ENCODE data around the gene TEAD4.

The TEAD4 gene

GRCh38 chr12:3043406-3043805 lies 84.2 kb downstream of the TEAD4 start:
- H3K27me3 ChIP-seq (replicated peaks; ENCODE audit: control insufficient read depth, insufficient read depth, low read length, poor library complexity, severe bottlenecking) = peaks cover 8% of the 10 kb centered on the region
- H3K9me3 ChIP-seq (ENCODE audit: control insufficient read depth, low read length) = no peaks in the 10 kb centered on the region
- H3K4me1 ChIP-seq (ENCODE audit: control insufficient read depth, insufficient read depth, low read length, poor library complexity, severe bottlenecking) = no peaks in the 10 kb centered on the region
- no peaks in the 10 kb centered on the region for H3K36me3 ChIP-seq (ENCODE audit: control insufficient read depth, insufficient read depth, low read length)
- H3K4me3 ChIP-seq (ENCODE audit: insufficient read depth, low read depth, low read length, poor library complexity, severe bottlenecking) = no peak overlapping the region
- no peak for DNase-seq
- no peak overlapping the region for H3K27ac ChIP-seq (ENCODE audit: insufficient read depth, low read length, poor library complexity, severe bottlenecking)

- no peak for DNase-seq
- Histone ChIP-seq H3K4me1 (ENCODE audit: control insufficient read depth, insufficient read depth, low read length, poor library complexity, severe bottlenecking) (no peaks in the 10 kb centered on the region), H3K27ac (ENCODE audit: insufficient read depth, low read length, poor library complexity, severe bottlenecking) (no peak overlapping the region), H3K9me3 (ENCODE audit: control insufficient read depth, low read length) (no peaks in the 10 kb centered on the region), H3K4me3 (ENCODE audit: insufficient read depth, low read depth, low read length, poor library complexity, severe bottlenecking) (no peak overlapping the region), H3K27me3 (replicated peaks; ENCODE audit: control insufficient read depth, insufficient read depth, low read length, poor library complexity, severe bottlenecking) (peaks cover 8% of the 10 kb centered on the region), H3K36me3 (ENCODE audit: control insufficient read depth, insufficient read depth, low read length) (no peaks in the 10 kb centered on the region)
These were observed 85.0 kb downstream of the TEAD4 start for GRCh38 chr12:3044141-3044630.

- Histone ChIP-seq H3K9me3 (ENCODE audit: control insufficient read depth, low read length) (no peaks in the 10 kb centered on the region), H3K27ac (ENCODE audit: insufficient read depth, low read length, poor library complexity, severe bottlenecking) (no peak overlapping the region), H3K36me3 (ENCODE audit: control insufficient read depth, insufficient read depth, low read length) (no peaks in the 10 kb centered on the region), H3K4me3 (ENCODE audit: insufficient read depth, low read depth, low read length, poor library complexity, severe bottlenecking) (no peak overlapping the region), H3K4me1 (ENCODE audit: control insufficient read depth, insufficient read depth, low read length, poor library complexity, severe bottlenecking) (no peaks in the 10 kb centered on the region), H3K27me3 (replicated peaks; ENCODE audit: control insufficient read depth, insufficient read depth, low read length, poor library complexity, severe bottlenecking) (peaks cover 8% of the 10 kb centered on the region)
- DNase-seq = no peak
These were observed 86.3 kb downstream of the TEAD4 start for GRCh38 chr12:3045494-3045893.

- no peaks in the 10 kb centered on the region for H3K36me3 ChIP-seq (ENCODE audit: control insufficient read depth, insufficient read depth, low read length)
- no peaks in the 10 kb centered on the region for H3K9me3 ChIP-seq (ENCODE audit: control insufficient read depth, low read length)
- DNase-seq = no peak
- H3K4me3 ChIP-seq (ENCODE audit: insufficient read depth, low read depth, low read length, poor library complexity, severe bottlenecking) = no peak overlapping the region
- H3K4me1 ChIP-seq (ENCODE audit: control insufficient read depth, insufficient read depth, low read length, poor library complexity, severe bottlenecking) = no peaks in the 10 kb centered on the region
- no peak overlapping the region for H3K27ac ChIP-seq (ENCODE audit: insufficient read depth, low read length, poor library complexity, severe bottlenecking)
- H3K27me3 ChIP-seq (replicated peaks; ENCODE audit: control insufficient read depth, insufficient read depth, low read length, poor library complexity, severe bottlenecking) = peaks cover 8% of the 10 kb centered on the region
These were observed 86.8 kb downstream of the TEAD4 start for GRCh38 chr12:3045989-3046388.

- H3K27ac ChIP-seq (ENCODE audit: insufficient read depth, low read length, poor library complexity, severe bottlenecking) = no peak overlapping the region
- H3K4me1 ChIP-seq (ENCODE audit: control insufficient read depth, insufficient read depth, low read length, poor library complexity, severe bottlenecking) = no peaks in the 10 kb centered on the region
- no peaks in the 10 kb centered on the region for H3K36me3 ChIP-seq (ENCODE audit: control insufficient read depth, insufficient read depth, low read length)
- DNase-seq = no peak
- no peaks in the 10 kb centered on the region for H3K9me3 ChIP-seq (ENCODE audit: control insufficient read depth, low read length)
- H3K4me3 ChIP-seq (ENCODE audit: insufficient read depth, low read depth, low read length, poor library complexity, severe bottlenecking) = no peak overlapping the region
- peaks cover 8% of the 10 kb centered on the region for H3K27me3 ChIP-seq (replicated peaks; ENCODE audit: control insufficient read depth, insufficient read depth, low read length, poor library complexity, severe bottlenecking)
These were observed 87.4 kb downstream of the TEAD4 start for GRCh38 chr12:3046441-3047200.

- H3K9me3 ChIP-seq (ENCODE audit: control insufficient read depth, low read length) = no peaks in the 10 kb centered on the region
- H3K27me3 ChIP-seq (replicated peaks; ENCODE audit: control insufficient read depth, insufficient read depth, low read length, poor library complexity, severe bottlenecking) = no peaks in the 10 kb centered on the region
- no peaks in the 10 kb centered on the region for H3K4me1 ChIP-seq (ENCODE audit: control insufficient read depth, insufficient read depth, low read length, poor library complexity, severe bottlenecking)
- no peak overlapping the region for H3K4me3 ChIP-seq (ENCODE audit: insufficient read depth, low read depth, low read length, poor library complexity, severe bottlenecking)
- no peak overlapping the region for H3K27ac ChIP-seq (ENCODE audit: insufficient read depth, low read length, poor library complexity, severe bottlenecking)
- no peaks in the 10 kb centered on the region for H3K36me3 ChIP-seq (ENCODE audit: control insufficient read depth, insufficient read depth, low read length)
- DNase-seq = no peak
These were observed 88.8 kb downstream of the TEAD4 start for GRCh38 chr12:3047961-3048360.

GRCh38 chr12:3048540-3048939 lies 89.3 kb downstream of the TEAD4 start:
- no peaks in the 10 kb centered on the region for H3K9me3 ChIP-seq (ENCODE audit: control insufficient read depth, low read length)
- no peaks in the 10 kb centered on the region for H3K4me1 ChIP-seq (ENCODE audit: control insufficient read depth, insufficient read depth, low read length, poor library complexity, severe bottlenecking)
- no peaks in the 10 kb centered on the region for H3K36me3 ChIP-seq (ENCODE audit: control insufficient read depth, insufficient read depth, low read length)
- no peak overlapping the region for H3K27ac ChIP-seq (ENCODE audit: insufficient read depth, low read length, poor library complexity, severe bottlenecking)
- no peak for DNase-seq
- no peak overlapping the region for H3K4me3 ChIP-seq (ENCODE audit: insufficient read depth, low read depth, low read length, poor library complexity, severe bottlenecking)
- no peaks in the 10 kb centered on the region for H3K27me3 ChIP-seq (replicated peaks; ENCODE audit: control insufficient read depth, insufficient read depth, low read length, poor library complexity, severe bottlenecking)

- no peaks in the 10 kb centered on the region for H3K4me1 ChIP-seq (ENCODE audit: control insufficient read depth, insufficient read depth, low read length, poor library complexity, severe bottlenecking)
- no peak overlapping the region for H3K27ac ChIP-seq (ENCODE audit: insufficient read depth, low read length, poor library complexity, severe bottlenecking)
- DNase-seq = no peak
These were observed 90.0 kb downstream of the TEAD4 start for GRCh38 chr12:3049176-3049575.

GRCh38 chr12:3049611-3050249 lies 90.5 kb downstream of the TEAD4 start:
- no peaks in the 10 kb centered on the region for H3K4me1 ChIP-seq (ENCODE audit: control insufficient read depth, insufficient read depth, low read length, poor library complexity, severe bottlenecking)
- no peaks in the 10 kb centered on the region for H3K9me3 ChIP-seq (ENCODE audit: control insufficient read depth, low read length)
- no peaks in the 10 kb centered on the region for H3K27me3 ChIP-seq (replicated peaks; ENCODE audit: control insufficient read depth, insufficient read depth, low read length, poor library complexity, severe bottlenecking)
- no peak for DNase-seq
- H3K36me3 ChIP-seq (ENCODE audit: control insufficient read depth, insufficient read depth, low read length) = no peaks in the 10 kb centered on the region
- H3K27ac ChIP-seq (ENCODE audit: insufficient read depth, low read length, poor library complexity, severe bottlenecking) = no peak overlapping the region
- H3K4me3 ChIP-seq (ENCODE audit: insufficient read depth, low read depth, low read length, poor library complexity, severe bottlenecking) = no peak overlapping the region

More at GRCh38 chr12:3049176-3049575, 90.0 kb downstream of the TEAD4 start:
- no peak overlapping the region for H3K4me3 ChIP-seq (ENCODE audit: insufficient read depth, low read depth, low read length, poor library complexity, severe bottlenecking)
- H3K27me3 ChIP-seq (replicated peaks; ENCODE audit: control insufficient read depth, insufficient read depth, low read length, poor library complexity, severe bottlenecking) = no peaks in the 10 kb centered on the region
- H3K36me3 ChIP-seq (ENCODE audit: control insufficient read depth, insufficient read depth, low read length) = no peaks in the 10 kb centered on the region
- H3K9me3 ChIP-seq (ENCODE audit: control insufficient read depth, low read length) = no peaks in the 10 kb centered on the region

GRCh38 chr12:3054374-3054773 lies 95.2 kb downstream of the TEAD4 start:
- DNase-seq = no peak
- Histone ChIP-seq H3K4me1 (ENCODE audit: control insufficient read depth, insufficient read depth, low read length, poor library complexity, severe bottlenecking) (no peaks in the 10 kb centered on the region), H3K27me3 (replicated peaks; ENCODE audit: control insufficient read depth, insufficient read depth, low read length, poor library complexity, severe bottlenecking) (no peaks in the 10 kb centered on the region), H3K9me3 (ENCODE audit: control insufficient read depth, low read length) (no peaks in the 10 kb centered on the region), H3K36me3 (ENCODE audit: control insufficient read depth, insufficient read depth, low read length) (no peaks in the 10 kb centered on the region), H3K27ac (ENCODE audit: insufficient read depth, low read length, poor library complexity, severe bottlenecking) (no peak overlapping the region), H3K4me3 (ENCODE audit: insufficient read depth, low read depth, low read length, poor library complexity, severe bottlenecking) (no peak overlapping the region)
